Dorsolateral prefrontal cortex (tissue), 118 donors: Measurements from ENCODE around the gene ERP44. TPM values are rescaled to one million over a fixed set of nuclear protein-coding genes. Genes with fewer than 3 reads are reported as not detected.

Experiments
- total RNA-seq, 120 experiments: library from RNA; stranded (reverse); gene quantifications; one replicate each; pipeline versions ENCODE4 v1.2.3 to v1.2.4, GENCODE V29; 2022

The ERP44 gene
- total RNA-seq, 120 experiments from 2014 or later = 11.9 to 21.4 (median 16.7) TPM

Other genes starting within 250 kb of the ERP44 start
- 10 to 100 TPM; 24.2 to 64.4 (median 36.5) TPM for gene STX17, start 192.3 kb downstream of the ERP44 start, total RNA-seq
- 10 to 100 TPM; 13.3 to 35.5 (median 22.7) TPM for gene INVS, start 243 bp upstream of the ERP44 start, total RNA-seq